ENCODE results near the gene CRYBG1.

Gene CRYBG1

GRCh38 chr6:106612671-106613416 is 252.3 kb downstream of the CRYBG1 start:
- TF ChIP-seq CTCF (IDR thresholded peaks at IDR 0.05; ENCODE audit: borderline replicate concordance, control extremely low read depth, extremely low read depth, insufficient read depth, missing control alignments): no peak
- no peak for DNase-seq (ENCODE audit: low spot score)
- in situ Hi-C loops (cut with MboI; ENCODE audit: low sequenced_read_pairs, unreplicated experiment): no loop called here

GRCh38 chr6:106613590-106613989 is 253.1 kb downstream of the CRYBG1 start:
- in situ Hi-C loops (cut with MboI; ENCODE audit: low sequenced_read_pairs, unreplicated experiment): no loop called here
- no peak for DNase-seq (ENCODE audit: low spot score)
- TF ChIP-seq CTCF (IDR thresholded peaks at IDR 0.05; ENCODE audit: borderline replicate concordance, control extremely low read depth, extremely low read depth, insufficient read depth, missing control alignments): no peak

GRCh38 chr6:106614166-106614565 is 253.6 kb downstream of the CRYBG1 start:
- no peak for TF ChIP-seq CTCF (IDR thresholded peaks at IDR 0.05; ENCODE audit: borderline replicate concordance, control extremely low read depth, extremely low read depth, insufficient read depth, missing control alignments)
- in situ Hi-C loops (cut with MboI; ENCODE audit: low sequenced_read_pairs, unreplicated experiment): no loop called here
- DNase-seq (ENCODE audit: low spot score): no peak

GRCh38 chr6:106614592-106615257 is 254.2 kb downstream of the CRYBG1 start:
- DNase-seq (ENCODE audit: low spot score): no peak
- no peak for TF ChIP-seq CTCF (IDR thresholded peaks at IDR 0.05; ENCODE audit: borderline replicate concordance, control extremely low read depth, extremely low read depth, insufficient read depth, missing control alignments)
- in situ Hi-C loops (cut with MboI; ENCODE audit: low sequenced_read_pairs, unreplicated experiment): no loop called here

GRCh38 chr6:106617302-106617701 is 256.8 kb downstream of the CRYBG1 start:
- in situ Hi-C loops (cut with MboI; ENCODE audit: low sequenced_read_pairs, unreplicated experiment): no loop called here
- DNase-seq (ENCODE audit: low spot score): no peak
- TF ChIP-seq CTCF (IDR thresholded peaks at IDR 0.05; ENCODE audit: borderline replicate concordance, control extremely low read depth, extremely low read depth, insufficient read depth, missing control alignments): no peak

GRCh38 chr6:106617857-106618256 is 257.3 kb downstream of the CRYBG1 start:
- in situ Hi-C loops (cut with MboI; ENCODE audit: low sequenced_read_pairs, unreplicated experiment): no loop called here
- TF ChIP-seq CTCF (IDR thresholded peaks at IDR 0.05; ENCODE audit: borderline replicate concordance, control extremely low read depth, extremely low read depth, insufficient read depth, missing control alignments): no peak
- no peak for DNase-seq (ENCODE audit: low spot score)

Measured in GM13976 (cell line).